Caco-2 (cell line): ENCODE measurements around the gene COL4A3. TPM values are rescaled to one million over a fixed set of nuclear protein-coding genes. Genes with fewer than 3 reads are reported as not detected.

ENCODE experiments used
- BruUV-seq: library from RNA; stranded (reverse); fragments of 400-500 nt; replicated peaks from 2 replicates; lab custom pipeline; 2021; lab: Mats Ljungman, UMichigan
- CTCF ChIA-PET: fragments of 300-600 bp; sonication (Branson Sonifier 250); formaldehyde crosslinking; loops from one replicate; lab custom pipeline; 2022; ENCODE audit warnings: antibody characterized with exemption; lab: Charles Lee
- POLR2A ChIA-PET: fragments of 300-600 bp; sonication (Branson Sonifier 250); formaldehyde crosslinking; loops from one replicate; lab custom pipeline; 2022; ENCODE audit warnings: antibody characterized with exemption; lab: Charles Lee
- DNase-seq, 2 experiments: peaks; one replicate each; pipeline versions ENCODE4 v3.0.0 to v3.0.0-alpha.2; 2020 to 2022
- H3K27me3 ChIP-seq: replicated peaks from 2 replicates; pipeline ENCODE4 v1.6.0; 2011; ENCODE audit warnings: low read length; ENCODE audit not compliant: control insufficient read depth, insufficient read depth
- H3K36me3 ChIP-seq: 2 replicates; pipeline ENCODE4 v1.5.1; 2011; ENCODE audit warnings: low read length; ENCODE audit not compliant: control insufficient read depth, insufficient read depth
- H3K4me1 ChIP-seq: fragments of 250-450 bp; sonication (Bioruptor Pico); 2 replicates; pipeline ENCODE4 v1.5.1; 2020; ENCODE audit warnings: mild to moderate bottlenecking
- H3K4me3 ChIP-seq: 2 replicates; pipeline ENCODE4 v1.5.1; 2011; ENCODE audit warnings: low read depth, mild to moderate bottlenecking, control low read depth, low read length
- H3K9me3 ChIP-seq: fragments of 250-450 bp; sonication (Bioruptor Pico); 2 replicates; pipeline ENCODE4 v1.5.1; 2020; ENCODE audit warnings: mild to moderate bottlenecking, moderate library complexity
- H3K27ac Mint-ChIP-seq: one replicate; pipeline ENCODE4 v1.8.0; 2022; ENCODE audit warnings: mixed read lengths; ENCODE audit not compliant: unreplicated experiment
- H3K27me3 Mint-ChIP-seq: one replicate; pipeline ENCODE4 v1.8.0; 2022; ENCODE audit warnings: mixed read lengths; ENCODE audit not compliant: insufficient read depth, unreplicated experiment
- H3K36me3 Mint-ChIP-seq: one replicate; pipeline ENCODE4 v1.8.0; 2022; ENCODE audit warnings: mild to moderate bottlenecking, mixed read lengths; ENCODE audit not compliant: insufficient read depth, unreplicated experiment
- H3K4me1 Mint-ChIP-seq: one replicate; pipeline ENCODE4 v1.8.0; 2022; ENCODE audit warnings: low read depth, mixed read lengths; ENCODE audit not compliant: unreplicated experiment
- H3K4me3 Mint-ChIP-seq: one replicate; pipeline ENCODE4 v1.8.0; 2022; ENCODE audit warnings: mild to moderate bottlenecking, moderate library complexity, mixed read lengths; ENCODE audit not compliant: unreplicated experiment
- H3K9me3 Mint-ChIP-seq: one replicate; pipeline ENCODE4 v1.8.0; 2022; ENCODE audit warnings: mixed read lengths; ENCODE audit not compliant: unreplicated experiment
- intact Hi-C: fragments of 100-400 bp; cut with micrococcal nuclease; formaldehyde crosslinking; loops from one replicate; pipeline ENCODE4 v1.10.0; 2022; ENCODE audit not compliant: unreplicated experiment
- total RNA-seq: library from RNA; stranded (reverse); gene quantifications from 2 replicates; pipeline ENCODE4 v1.2.3, GENCODE V29; 2022
- TF ChIP-seq, protein P1 (sequence below), 2 experiments: fragments of 200-600 bp in 1 of 2; IDR thresholded peaks; 1 replicate in 1 of 2; 2 replicates in 1 of 2; pipeline versions ENCODE4 v1.5.1 to v1.8.0; 2011 to 2022; ENCODE audit warnings: antibody characterized with exemption in 1 of 2, control low read depth in 1 of 2, inconsistent platforms in 1 of 2, low read depth in 1 of 2, low read length in 1 of 2, mild to moderate bottlenecking in 1 of 2, moderate library complexity in 1 of 2; ENCODE audit not compliant: insufficient read depth in 1 of 2, severe bottlenecking in 1 of 2, unreplicated experiment in 1 of 2

COL4A3 gene
- total RNA-seq, 1 experiment from 2014 or later, result 4.2 TPM

DNA sequence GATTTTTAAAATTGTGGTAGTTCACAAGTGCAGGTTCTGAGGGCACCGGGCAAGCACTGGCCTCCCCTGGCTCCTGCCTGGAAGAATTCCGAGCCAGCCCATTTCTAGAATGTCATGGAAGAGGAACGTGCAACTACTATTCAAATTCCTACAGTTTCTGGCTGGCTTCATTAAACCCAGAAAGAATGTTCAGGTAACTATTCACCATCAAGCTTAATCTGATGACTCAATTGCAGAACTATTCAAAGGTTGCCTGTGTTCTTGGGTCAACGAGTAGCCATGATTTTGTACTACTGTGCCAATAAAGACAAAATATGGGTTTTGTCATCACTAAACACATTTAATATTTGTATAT lies 146.3 kb downstream of the COL4A3 start:
- BruUV-seq, result no TSS peak
- Mint-ChIP-seq H3K9me3 (no peaks in the 10 kb centered on the region), H3K27ac (peak overlapping the region; percentile 71)

DNA sequence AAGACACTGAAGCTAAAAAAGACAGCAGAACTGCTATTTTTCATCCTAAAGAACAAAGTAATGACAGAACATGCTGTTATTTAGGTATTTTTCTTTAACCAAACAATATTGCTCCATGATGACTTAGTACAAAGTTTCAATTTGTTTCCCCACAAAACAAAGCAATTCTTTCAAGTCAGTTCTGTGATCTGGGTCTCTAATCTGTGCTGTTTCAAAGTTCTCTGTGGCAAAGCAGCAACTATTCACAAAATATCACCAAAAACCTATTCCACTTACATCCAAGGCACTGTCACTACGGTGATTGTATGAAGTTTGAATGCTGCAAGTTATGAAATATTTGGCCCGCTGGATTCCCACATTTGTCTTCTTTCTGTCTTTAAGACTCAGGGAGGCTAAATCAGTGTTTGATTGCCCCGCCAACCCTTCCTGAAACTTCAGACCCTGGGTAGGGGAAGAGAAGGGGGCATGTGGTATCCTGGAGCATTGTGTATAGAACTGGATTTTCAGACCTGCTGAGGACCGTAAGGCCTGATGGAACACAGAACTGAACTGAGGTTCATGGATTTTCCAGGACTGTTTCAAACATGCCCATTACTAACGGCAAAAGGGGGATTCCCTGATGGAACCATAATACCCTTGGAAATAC lies 147.6 kb downstream of the COL4A3 start:
- Histone ChIP-seq H3K9me3 (no peaks in the 10 kb centered on the region), H3K4me1 (peaks cover 60% of the 10 kb centered on the region), H3K4me3 (no peak overlapping the region), H3K36me3 (no peaks in the 10 kb centered on the region), H3K27me3 (no peaks in the 10 kb centered on the region)
- BruUV-seq, result no TSS peak
- Mint-ChIP-seq H3K36me3 (peaks cover 5% of the 10 kb centered on the region), H3K9me3 (peaks cover 4% of the 10 kb centered on the region), H3K27ac (no peak overlapping the region), H3K4me3 (no peak overlapping the region), H3K4me1 (peaks cover 14% of the 10 kb centered on the region), H3K27me3 (no peaks in the 10 kb centered on the region)
- intact Hi-C loops, result loop anchor here (5.0 kb wide), 1 partner anchor 185 kb away; no protein-coding TSS in a partner anchor
- ChIA-PET CTCF (no interaction called here), POLR2A (no interaction called here)
- no peak for DNase-seq
- TF ChIP-seq, protein P1, sequence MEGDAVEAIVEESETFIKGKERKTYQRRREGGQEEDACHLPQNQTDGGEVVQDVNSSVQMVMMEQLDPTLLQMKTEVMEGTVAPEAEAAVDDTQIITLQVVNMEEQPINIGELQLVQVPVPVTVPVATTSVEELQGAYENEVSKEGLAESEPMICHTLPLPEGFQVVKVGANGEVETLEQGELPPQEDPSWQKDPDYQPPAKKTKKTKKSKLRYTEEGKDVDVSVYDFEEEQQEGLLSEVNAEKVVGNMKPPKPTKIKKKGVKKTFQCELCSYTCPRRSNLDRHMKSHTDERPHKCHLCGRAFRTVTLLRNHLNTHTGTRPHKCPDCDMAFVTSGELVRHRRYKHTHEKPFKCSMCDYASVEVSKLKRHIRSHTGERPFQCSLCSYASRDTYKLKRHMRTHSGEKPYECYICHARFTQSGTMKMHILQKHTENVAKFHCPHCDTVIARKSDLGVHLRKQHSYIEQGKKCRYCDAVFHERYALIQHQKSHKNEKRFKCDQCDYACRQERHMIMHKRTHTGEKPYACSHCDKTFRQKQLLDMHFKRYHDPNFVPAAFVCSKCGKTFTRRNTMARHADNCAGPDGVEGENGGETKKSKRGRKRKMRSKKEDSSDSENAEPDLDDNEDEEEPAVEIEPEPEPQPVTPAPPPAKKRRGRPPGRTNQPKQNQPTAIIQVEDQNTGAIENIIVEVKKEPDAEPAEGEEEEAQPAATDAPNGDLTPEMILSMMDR (IDR thresholded peaks at IDR 0.05; ENCODE audit: insufficient read depth in 1 of 2, low read depth in 1 of 2, low read length in 1 of 2, severe bottlenecking in 1 of 2, unreplicated experiment in 1 of 2), result no peak

More for the DNA sequence above, 146.3 kb downstream of the COL4A3 start:
- TF ChIP-seq, protein P1 (IDR thresholded peaks at IDR 0.05; ENCODE audit: insufficient read depth in 1 of 2, low read depth in 1 of 2, low read length in 1 of 2, severe bottlenecking in 1 of 2, unreplicated experiment in 1 of 2), result no peak
- peaks cover 5% of the 10 kb centered on the region for H3K36me3 Mint-ChIP-seq
- H3K27me3 Mint-ChIP-seq, result no peaks in the 10 kb centered on the region
- intact Hi-C loops, result loop anchor here (5.0 kb wide), 1 partner anchor 183 kb away; no protein-coding TSS in a partner anchor
- no peak for DNase-seq
- H3K4me1 ChIP-seq, result peaks cover 62% of the 10 kb centered on the region
- peaks cover 20% of the 10 kb centered on the region for H3K4me1 Mint-ChIP-seq
- no peaks in the 10 kb centered on the region for H3K36me3 ChIP-seq
- ChIA-PET CTCF (no interaction called here), POLR2A (no interaction called here)
- no peak overlapping the region for H3K4me3 ChIP-seq
- no peak overlapping the region for H3K4me3 Mint-ChIP-seq
- no peaks in the 10 kb centered on the region for H3K9me3 ChIP-seq
- H3K27me3 ChIP-seq, result no peaks in the 10 kb centered on the region

DNA sequence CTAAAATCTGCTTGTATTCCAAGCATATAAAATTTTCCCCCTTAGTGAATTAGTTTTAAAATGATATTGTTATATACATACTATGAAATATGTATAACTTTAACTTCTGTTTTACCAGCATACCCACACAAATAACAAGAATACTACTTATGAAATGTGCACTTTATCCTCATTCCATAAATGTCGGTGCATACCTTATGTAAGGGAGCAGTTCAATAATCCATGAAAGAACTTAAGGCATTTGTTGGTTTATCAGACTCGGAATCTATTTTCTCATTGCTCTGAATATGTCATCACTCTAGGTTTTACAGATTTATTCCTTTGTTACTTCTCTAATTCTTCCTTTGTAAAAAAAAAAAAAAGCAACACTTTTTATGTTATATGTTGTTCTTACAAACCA lies 148.2 kb downstream of the COL4A3 start:
- H3K4me1 Mint-ChIP-seq, result peaks cover 13% of the 10 kb centered on the region
- Histone ChIP-seq H3K9me3 (no peaks in the 10 kb centered on the region), H3K4me1 (peaks cover 54% of the 10 kb centered on the region), H3K4me3 (no peak overlapping the region), H3K27me3 (no peaks in the 10 kb centered on the region), H3K36me3 (no peaks in the 10 kb centered on the region)
- ChIA-PET POLR2A (no interaction called here), CTCF (no interaction called here)
- H3K36me3 Mint-ChIP-seq, result peaks cover 5% of the 10 kb centered on the region
- no peak overlapping the region for H3K4me3 Mint-ChIP-seq
- no TSS peak for BruUV-seq
- no peaks in the 10 kb centered on the region for H3K27me3 Mint-ChIP-seq
- peaks cover 10% of the 10 kb centered on the region for H3K9me3 Mint-ChIP-seq
- TF ChIP-seq, protein P1 (IDR thresholded peaks at IDR 0.05; ENCODE audit: insufficient read depth in 1 of 2, low read depth in 1 of 2, low read length in 1 of 2, severe bottlenecking in 1 of 2, unreplicated experiment in 1 of 2), result no peak
- intact Hi-C loops, result loop anchor here (5.0 kb wide), 1 partner anchor 185 kb away; no protein-coding TSS in a partner anchor
- DNase-seq, result no peak
- no peak overlapping the region for H3K27ac Mint-ChIP-seq
